HEK293T (cell line): ENCODE data around the gene PRKCA.

Experiments used
- ELF4 ChIP-seq: fragments of 450-650 bp; IDR thresholded peaks from 2 replicates; pipeline ENCODE4 v1.6.1; 2017; ENCODE audit warnings: antibody characterized with exemption
- FOXA1 ChIP-seq: fragments of 450-650 bp; IDR thresholded peaks from 2 replicates; pipeline ENCODE4 v1.6.1; 2016; ENCODE audit warnings: mild to moderate bottlenecking
- FOXM1 ChIP-seq: fragments of 450-650 bp; IDR thresholded peaks from 2 replicates; pipeline ENCODE4 v1.6.1; 2017; ENCODE audit warnings: mild to moderate bottlenecking, borderline replicate concordance
- HDGF ChIP-seq: fragments of 450-650 bp; IDR thresholded peaks from 2 replicates; pipeline ENCODE4 v1.6.1; 2017; ENCODE audit warnings: antibody characterized with exemption, borderline replicate concordance
- SP1 ChIP-seq: fragments of 450-650 bp; IDR thresholded peaks from 2 replicates; pipeline ENCODE4 v1.6.1; 2017
- TF ChIP-seq, protein P1 (sequence below): fragments of 450-650 bp; IDR thresholded peaks from 2 replicates; pipeline ENCODE4 v1.6.1; 2016

DNA sequence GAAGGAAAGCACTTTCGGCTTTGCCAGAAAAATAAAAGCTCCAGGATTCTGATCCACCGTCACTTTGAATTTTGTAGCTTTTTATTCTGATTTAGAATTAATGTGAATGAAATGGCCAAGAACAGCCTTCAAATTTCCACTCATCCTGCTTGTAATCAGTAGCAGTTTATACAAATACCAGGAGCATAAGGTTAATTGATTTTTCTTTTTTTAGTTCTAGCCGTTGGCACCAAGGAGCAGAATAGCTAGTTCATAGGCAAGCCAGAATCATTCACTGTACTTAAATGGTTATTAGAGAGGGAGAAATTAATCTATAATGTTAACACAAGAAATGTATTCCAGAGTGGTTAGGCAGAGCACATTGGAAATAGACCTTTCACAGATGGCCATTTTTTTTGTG, 491.4 kb downstream of the PRKCA start:
- TF ChIP-seq ELF4 (no peak), FOXA1 (no peak), FOXM1 (no peak), HDGF (no peak), SP1 (no peak)
- TF ChIP-seq, protein P1, sequence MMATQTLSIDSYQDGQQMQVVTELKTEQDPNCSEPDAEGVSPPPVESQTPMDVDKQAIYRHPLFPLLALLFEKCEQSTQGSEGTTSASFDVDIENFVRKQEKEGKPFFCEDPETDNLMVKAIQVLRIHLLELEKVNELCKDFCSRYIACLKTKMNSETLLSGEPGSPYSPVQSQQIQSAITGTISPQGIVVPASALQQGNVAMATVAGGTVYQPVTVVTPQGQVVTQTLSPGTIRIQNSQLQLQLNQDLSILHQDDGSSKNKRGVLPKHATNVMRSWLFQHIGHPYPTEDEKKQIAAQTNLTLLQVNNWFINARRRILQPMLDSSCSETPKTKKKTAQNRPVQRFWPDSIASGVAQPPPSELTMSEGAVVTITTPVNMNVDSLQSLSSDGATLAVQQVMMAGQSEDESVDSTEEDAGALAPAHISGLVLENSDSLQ = no peak
